WTC11 (cell line): ENCODE measurements around the gene TRA2A.
A peak's percentile ranks its signal among the peaks of the same experiment; 100 is the strongest.

ENCODE experiments used
- CTCF ChIP-seq: fragments of 200-600 bp; IDR thresholded peaks from 2 replicates; pipeline ENCODE4 v1.8.0; 2022; ENCODE audit warnings: antibody characterized with exemption
- E2F4 ChIP-seq: sonication (generic); formaldehyde crosslinking; IDR thresholded peaks from 2 replicates; pipeline ENCODE4 v1.8.1; 2022; ENCODE audit warnings: low read depth, mild to moderate bottlenecking, moderate library complexity, missing genetic modification reagents, borderline replicate concordance
- ETV6 ChIP-seq: sonication (generic); formaldehyde crosslinking; IDR thresholded peaks from 2 replicates; pipeline ENCODE4 v1.8.1; 2022; ENCODE audit warnings: mild to moderate bottlenecking, missing genetic modification reagents
- FOXK1 ChIP-seq: sonication (generic); formaldehyde crosslinking; IDR thresholded peaks from 2 replicates; pipeline ENCODE4 v1.8.0; 2022; ENCODE audit warnings: mild to moderate bottlenecking, moderate library complexity, missing genetic modification reagents
- FOXP4 ChIP-seq: sonication (generic); formaldehyde crosslinking; IDR thresholded peaks from 2 replicates; pipeline ENCODE4 v1.8.0; 2022; ENCODE audit warnings: mild to moderate bottlenecking, missing genetic modification reagents
- IRF1 ChIP-seq: sonication (generic); formaldehyde crosslinking; IDR thresholded peaks from 2 replicates; pipeline ENCODE4 v1.8.0; 2023; ENCODE audit warnings: missing genetic modification reagents
- RELA ChIP-seq: sonication (generic); formaldehyde crosslinking; IDR thresholded peaks from 2 replicates; pipeline ENCODE4 v1.8.1; 2022; ENCODE audit warnings: missing genetic modification reagents, mild to moderate bottlenecking, borderline replicate concordance
- SP1 ChIP-seq: sonication (generic); formaldehyde crosslinking; conservative IDR thresholded peaks from 2 replicates; pipeline ENCODE4 v1.8.1; 2022; ENCODE audit warnings: missing genetic modification reagents
- TEAD4 ChIP-seq: sonication (generic); formaldehyde crosslinking; IDR thresholded peaks from 2 replicates; pipeline ENCODE4 v1.8.0; 2022; ENCODE audit warnings: mild to moderate bottlenecking, missing genetic modification reagents
- USF1 ChIP-seq: sonication (generic); formaldehyde crosslinking; IDR thresholded peaks from 2 replicates; pipeline ENCODE4 v1.8.0; 2022; ENCODE audit warnings: mild to moderate bottlenecking, missing genetic modification reagents
- USF2 ChIP-seq: sonication (generic); formaldehyde crosslinking; IDR thresholded peaks from 2 replicates; pipeline ENCODE4 v1.8.1; 2023; ENCODE audit warnings: mild to moderate bottlenecking, missing genetic modification reagents, moderate library complexity
- ZBTB21 ChIP-seq: sonication (generic); formaldehyde crosslinking; IDR thresholded peaks from 2 replicates; pipeline ENCODE4 v1.8.1; 2023; ENCODE audit warnings: mild to moderate bottlenecking, missing genetic modification reagents, borderline replicate concordance

- TF ChIP-seq USF1 (CRISPR knock-in tag) (no peak), FOXP4 (CRISPR knock-in tag) (no peak), CTCF (peak; percentile 82), TEAD4 (CRISPR knock-in tag) (no peak), ZBTB21 (CRISPR knock-in tag) (no peak), E2F4 (no peak), ETV6 (CRISPR knock-in tag) (no peak), RELA (CRISPR knock-in tag) (no peak), USF2 (no peak), IRF1 (CRISPR knock-in tag) (no peak), FOXK1 (CRISPR knock-in tag) (no peak), SP1 (CRISPR knock-in tag) (no peak)
Measured at GRCh38 chr7:23546897-23547572, 15.3 kb upstream of the TRA2A start.
